IPS-NIHi7 (cell line): ENCODE measurements around the gene CUX1.
"Not testable (repeated sequence)": the region's sequence is repeated elsewhere in the genome, so short reads cannot be mapped to it uniquely, and the experiment has no call there.

Experiments used
- DNase-seq: peaks from one replicate; pipeline ENCODE4 v3.0.0; 2012; ENCODE audit warnings: mixed read lengths; ENCODE audit errors: extremely low spot score

Gene CUX1

GRCh38 chr7:101917566-101917965, 100.1 kb downstream of the CUX1 start:
- no peak for DNase-seq

GRCh38 chr7:101918426-101918825, 101.0 kb downstream of the CUX1 start:
- DNase-seq = no peak

GRCh38 chr7:101919363-101920115, 102.1 kb downstream of the CUX1 start:
- DNase-seq = no peak

GRCh38 chr7:101921061-101921460, 103.6 kb downstream of the CUX1 start:
- no peak for DNase-seq

GRCh38 chr7:101921546-101922489, 104.4 kb downstream of the CUX1 start:
- not testable (repeated sequence) for DNase-seq

GRCh38 chr7:101922631-101923601, 105.5 kb downstream of the CUX1 start:
- DNase-seq = no peak

- no peak for DNase-seq
These were observed 106.2 kb downstream of the CUX1 start for GRCh38 chr7:101923602-101923985.

- no peak for DNase-seq
These were observed 106.7 kb downstream of the CUX1 start for GRCh38 chr7:101924171-101924570.

GRCh38 chr7:101926265-101926664, 108.8 kb downstream of the CUX1 start:
- DNase-seq = no peak

GRCh38 chr7:101927389-101927788, 110.0 kb downstream of the CUX1 start:
- no peak for DNase-seq

GRCh38 chr7:101927802-101928201, 110.4 kb downstream of the CUX1 start:
- DNase-seq = no peak

- no peak for DNase-seq
These were observed 111.8 kb downstream of the CUX1 start for GRCh38 chr7:101929256-101929655.

GRCh38 chr7:101929911-101930310, 112.5 kb downstream of the CUX1 start:
- DNase-seq = not testable (repeated sequence)

GRCh38 chr7:101932083-101932482, 114.7 kb downstream of the CUX1 start:
- DNase-seq = no peak

GRCh38 chr7:101933028-101933427, 115.6 kb downstream of the CUX1 start:
- DNase-seq = no peak

GRCh38 chr7:101933688-101934121, 116.3 kb downstream of the CUX1 start:
- no peak for DNase-seq

- peak; percentile 14 for DNase-seq
These were observed 117.2 kb downstream of the CUX1 start for GRCh38 chr7:101934618-101935017.

- DNase-seq = peak; percentile 2
These were observed 118.2 kb downstream of the CUX1 start for GRCh38 chr7:101935521-101936141.

GRCh38 chr7:101936223-101936610, 118.8 kb downstream of the CUX1 start:
- DNase-seq = peak; percentile 38

- peak; percentile 65 for DNase-seq
These were observed 119.3 kb downstream of the CUX1 start for GRCh38 chr7:101936611-101937231.
